ENCODE measurements around the gene CCNJL. TPM values are rescaled to one million over a fixed set of nuclear protein-coding genes. Genes with fewer than 3 reads are reported as not detected.

Gene CCNJL
- total and polyA plus RNA-seq, 2 donors, result 1.7 to 2.7 TPM

- Histone ChIP-seq H3K4me3 (ENCODE audit: low read length in 2 of 2) (no peak overlapping the region), H3K27ac (ENCODE audit: low read depth in 1 of 2, low read length in 1 of 2) (no peak overlapping the region), H3K9me3 (ENCODE audit: control insufficient read depth in 2 of 2, insufficient read depth in 1 of 2, low read length in 1 of 2) (no peaks in the 10 kb centered on the region), H3K4me1 (ENCODE audit: control insufficient read depth in 2 of 2, insufficient read depth in 2 of 2, low read length in 2 of 2) (peaks cover 0 to under 1% of the 10 kb centered on the region in 2 donors), H3K27me3 (ENCODE audit: control insufficient read depth in 2 of 2, insufficient read depth in 1 of 2, low read length in 1 of 2) (peaks cover 5 to 6% of the 10 kb centered on the region in 2 donors), H3K36me3 (ENCODE audit: control insufficient read depth in 2 of 2, insufficient read depth in 2 of 2, low read length in 1 of 2) (peaks cover 0 to 5% of the 10 kb centered on the region in 2 donors)
- no peak for DNase-seq (ENCODE audit: low read depth in 6 of 9, low spot score in 9 of 9)
- 97% methylated on average over 10 of the region's 10 CpGs for WGBS
Observed at GRCh38 chr5:160305319-160305718, 7.0 kb downstream of the CCNJL start.

DNA sequence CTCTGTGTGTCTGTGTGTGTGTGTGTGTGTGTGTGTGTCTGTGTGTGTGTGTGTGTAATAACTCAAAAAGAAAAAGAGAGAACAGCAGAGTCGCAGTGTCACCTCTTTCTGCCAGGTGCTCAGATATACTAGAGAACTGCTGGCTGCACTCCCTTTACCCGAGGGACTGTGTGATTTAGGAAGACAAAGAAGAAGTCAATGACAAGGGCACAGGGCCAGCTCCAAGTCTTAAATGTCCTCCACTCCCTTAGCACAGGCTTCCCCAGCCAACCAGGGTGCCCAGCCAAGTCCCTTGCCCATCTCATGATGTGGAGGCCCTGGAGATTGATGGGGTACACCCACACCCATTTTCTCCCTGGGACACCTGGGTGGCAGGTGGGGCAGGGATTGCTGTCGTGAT is 8.7 kb downstream of the CCNJL start:
- 95% methylated on average over 3 of the region's 3 CpGs for WGBS
- H3K36me3 ChIP-seq (ENCODE audit: control insufficient read depth in 2 of 2, insufficient read depth in 2 of 2, low read length in 1 of 2), result peaks cover 0 to 5% of the 10 kb centered on the region in 2 donors
- DNase-seq (ENCODE audit: low read depth in 6 of 9, low spot score in 9 of 9), result no peak
- no peaks in the 10 kb centered on the region for H3K4me1 ChIP-seq (ENCODE audit: control insufficient read depth in 2 of 2, insufficient read depth in 2 of 2, low read length in 2 of 2)
- H3K4me3 ChIP-seq (ENCODE audit: low read length in 2 of 2), result no peak overlapping the region
- H3K27ac ChIP-seq (ENCODE audit: low read depth in 1 of 2, low read length in 1 of 2), result no peak overlapping the region
- H3K9me3 ChIP-seq (ENCODE audit: control insufficient read depth in 2 of 2, insufficient read depth in 1 of 2, low read length in 1 of 2), result no peaks in the 10 kb centered on the region
- no peaks in the 10 kb centered on the region for H3K27me3 ChIP-seq (ENCODE audit: control insufficient read depth in 2 of 2, insufficient read depth in 1 of 2, low read length in 1 of 2)

GRCh38 chr5:160298189-160298588 is 14.2 kb downstream of the CCNJL start:
- Histone ChIP-seq H3K27me3 (ENCODE audit: control insufficient read depth in 2 of 2, insufficient read depth in 1 of 2, low read length in 1 of 2) (no peaks in the 10 kb centered on the region), H3K36me3 (ENCODE audit: control insufficient read depth in 2 of 2, insufficient read depth in 2 of 2, low read length in 1 of 2) (no peaks in the 10 kb centered on the region), H3K4me1 (ENCODE audit: control insufficient read depth in 2 of 2, insufficient read depth in 2 of 2, low read length in 2 of 2) (peaks cover 0 to 8% of the 10 kb centered on the region in 2 donors), H3K27ac (ENCODE audit: low read depth in 1 of 2, low read length in 1 of 2) (no peak overlapping the region), H3K4me3 (ENCODE audit: low read length in 2 of 2) (no peak overlapping the region), H3K9me3 (ENCODE audit: control insufficient read depth in 2 of 2, insufficient read depth in 1 of 2, low read length in 1 of 2) (no peaks in the 10 kb centered on the region)
- DNase-seq (ENCODE audit: low read depth in 6 of 9, low spot score in 9 of 9), result no peak
- WGBS, result 96% methylated on average over 10 of the region's 10 CpGs

- Histone ChIP-seq H3K4me1 (ENCODE audit: control insufficient read depth in 2 of 2, insufficient read depth in 2 of 2, low read length in 2 of 2) (peaks cover 0 to 8% of the 10 kb centered on the region in 2 donors), H3K27me3 (ENCODE audit: control insufficient read depth in 2 of 2, insufficient read depth in 1 of 2, low read length in 1 of 2) (no peaks in the 10 kb centered on the region), H3K27ac (ENCODE audit: low read depth in 1 of 2, low read length in 1 of 2) (no peak overlapping the region), H3K9me3 (ENCODE audit: control insufficient read depth in 2 of 2, insufficient read depth in 1 of 2, low read length in 1 of 2) (no peaks in the 10 kb centered on the region), H3K36me3 (ENCODE audit: control insufficient read depth in 2 of 2, insufficient read depth in 2 of 2, low read length in 1 of 2) (no peaks in the 10 kb centered on the region), H3K4me3 (ENCODE audit: low read length in 2 of 2) (no peak overlapping the region)
- no peak for DNase-seq (ENCODE audit: low read depth in 6 of 9, low spot score in 9 of 9)
- WGBS, result 95% methylated on average over 5 of the region's 5 CpGs
Observed at GRCh38 chr5:160297776-160298175, 14.6 kb downstream of the CCNJL start.

DNA sequence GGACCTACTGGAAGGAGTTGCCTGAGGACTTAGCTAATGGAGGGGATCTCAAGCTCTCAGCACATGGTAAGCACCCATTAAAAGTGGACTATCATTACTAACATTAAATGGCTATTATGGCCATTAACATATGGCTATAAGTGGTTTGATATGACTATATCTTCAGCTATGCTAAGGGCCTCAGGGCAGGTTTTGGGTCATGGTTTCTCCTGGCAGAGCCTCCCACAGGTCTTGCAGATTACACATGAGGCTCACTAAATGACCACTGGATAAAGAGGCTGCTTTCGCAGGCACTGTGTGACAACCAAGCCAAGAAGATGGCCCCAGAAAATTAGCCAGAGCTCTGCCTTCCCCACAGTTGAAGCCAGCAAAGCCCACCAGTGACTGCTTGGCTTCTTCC is 15.4 kb downstream of the CCNJL start:
- H3K27me3 ChIP-seq (ENCODE audit: control insufficient read depth in 2 of 2, insufficient read depth in 1 of 2, low read length in 1 of 2), result no peaks in the 10 kb centered on the region
- DNase-seq (ENCODE audit: low read depth in 6 of 9, low spot score in 9 of 9), result no peak
- H3K4me3 ChIP-seq (ENCODE audit: low read length in 2 of 2), result no peak overlapping the region
- 98% methylated on average over 1 of the region's 1 CpG for WGBS
- no peaks in the 10 kb centered on the region for H3K9me3 ChIP-seq (ENCODE audit: control insufficient read depth in 2 of 2, insufficient read depth in 1 of 2, low read length in 1 of 2)
- H3K27ac ChIP-seq (ENCODE audit: low read depth in 1 of 2, low read length in 1 of 2), result no peak overlapping the region
- H3K4me1 ChIP-seq (ENCODE audit: control insufficient read depth in 2 of 2, insufficient read depth in 2 of 2, low read length in 2 of 2), result peaks cover 0 to 8% of the 10 kb centered on the region in 2 donors
- no peaks in the 10 kb centered on the region for H3K36me3 ChIP-seq (ENCODE audit: control insufficient read depth in 2 of 2, insufficient read depth in 2 of 2, low read length in 1 of 2)

DNA sequence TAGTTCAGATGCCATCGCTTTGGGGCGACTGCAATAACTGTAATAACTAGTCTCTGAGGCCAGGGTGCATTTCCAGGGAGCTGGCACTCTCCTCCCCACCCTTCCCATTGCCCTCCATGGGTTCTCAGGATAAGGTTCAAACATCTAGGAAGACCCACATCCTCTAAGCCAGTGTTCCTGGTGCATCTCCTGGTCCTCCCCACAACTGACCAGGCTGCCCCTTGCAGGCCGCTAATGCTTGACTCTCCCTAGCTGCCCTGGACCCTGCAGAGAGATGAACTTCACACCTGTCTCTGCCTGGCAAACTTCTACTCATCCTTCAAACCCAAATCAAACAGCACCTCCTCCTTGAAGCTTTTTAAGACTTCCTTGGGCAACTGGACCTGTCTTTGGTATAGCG is 15.9 kb downstream of the CCNJL start:
- Histone ChIP-seq H3K9me3 (ENCODE audit: control insufficient read depth in 2 of 2, insufficient read depth in 1 of 2, low read length in 1 of 2) (no peaks in the 10 kb centered on the region), H3K36me3 (ENCODE audit: control insufficient read depth in 2 of 2, insufficient read depth in 2 of 2, low read length in 1 of 2) (no peaks in the 10 kb centered on the region), H3K27ac (ENCODE audit: low read depth in 1 of 2, low read length in 1 of 2) (no peak overlapping the region), H3K4me3 (ENCODE audit: low read length in 2 of 2) (no peak overlapping the region), H3K27me3 (ENCODE audit: control insufficient read depth in 2 of 2, insufficient read depth in 1 of 2, low read length in 1 of 2) (no peaks in the 10 kb centered on the region), H3K4me1 (ENCODE audit: control insufficient read depth in 2 of 2, insufficient read depth in 2 of 2, low read length in 2 of 2) (peaks cover 0 to 8% of the 10 kb centered on the region in 2 donors)
- no peak for DNase-seq (ENCODE audit: low read depth in 6 of 9, low spot score in 9 of 9)
- 98% methylated on average over 4 of the region's 4 CpGs for WGBS

DNA sequence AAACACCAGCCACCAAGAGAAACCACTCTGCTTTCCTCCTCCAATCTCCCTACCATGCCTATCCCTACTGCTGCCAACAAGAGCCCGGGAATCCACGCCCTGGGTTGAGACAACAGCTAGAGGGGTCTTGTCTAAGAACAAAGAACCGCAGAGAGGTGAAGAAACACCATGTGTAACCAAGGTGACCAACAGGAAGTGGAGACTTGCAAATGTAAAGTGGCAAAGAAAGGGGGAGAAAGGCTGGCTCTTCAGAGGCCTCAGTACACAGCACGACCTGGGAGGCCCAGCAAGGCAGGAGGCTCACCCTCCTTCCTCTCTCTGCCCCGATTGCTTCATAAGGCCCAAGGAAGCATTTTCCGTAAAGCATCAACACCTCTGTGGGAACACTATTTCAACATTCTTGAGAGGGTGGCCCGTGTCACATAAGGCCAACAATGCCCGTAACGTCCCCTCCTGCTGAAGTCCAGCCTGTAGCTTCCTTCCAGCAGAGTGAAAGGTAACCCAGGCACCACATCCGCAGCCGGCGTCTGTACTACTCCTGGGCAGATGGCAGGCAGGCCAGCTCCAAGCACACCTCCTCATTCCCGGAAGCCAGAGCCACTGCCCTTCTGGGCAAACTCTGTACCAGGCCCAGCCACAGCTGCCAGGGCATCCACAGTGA is 18.3 kb downstream of the CCNJL start:
- H3K4me1 ChIP-seq (ENCODE audit: control insufficient read depth in 2 of 2, insufficient read depth in 2 of 2, low read length in 2 of 2), result peaks cover 0 to 8% of the 10 kb centered on the region in 2 donors
- no peaks in the 10 kb centered on the region for H3K36me3 ChIP-seq (ENCODE audit: control insufficient read depth in 2 of 2, insufficient read depth in 2 of 2, low read length in 1 of 2)
- 88% methylated on average over 13 of the region's 13 CpGs for WGBS
- DNase-seq (ENCODE audit: low read depth in 6 of 9, low spot score in 9 of 9), result peak in 1 of 9 donors; percentile 21
- no peaks in the 10 kb centered on the region for H3K9me3 ChIP-seq (ENCODE audit: control insufficient read depth in 2 of 2, insufficient read depth in 1 of 2, low read length in 1 of 2)
- no peak overlapping the region for H3K4me3 ChIP-seq (ENCODE audit: low read length in 2 of 2)
- no peak overlapping the region for H3K27ac ChIP-seq (ENCODE audit: low read depth in 1 of 2, low read length in 1 of 2)
- no peaks in the 10 kb centered on the region for H3K27me3 ChIP-seq (ENCODE audit: control insufficient read depth in 2 of 2, insufficient read depth in 1 of 2, low read length in 1 of 2)

- Histone ChIP-seq H3K27me3 (ENCODE audit: control insufficient read depth in 2 of 2, insufficient read depth in 1 of 2, low read length in 1 of 2) (no peaks in the 10 kb centered on the region), H3K4me3 (ENCODE audit: low read length in 2 of 2) (no peak overlapping the region), H3K36me3 (ENCODE audit: control insufficient read depth in 2 of 2, insufficient read depth in 2 of 2, low read length in 1 of 2) (no peaks in the 10 kb centered on the region), H3K27ac (ENCODE audit: low read depth in 1 of 2, low read length in 1 of 2) (no peak overlapping the region), H3K9me3 (ENCODE audit: control insufficient read depth in 2 of 2, insufficient read depth in 1 of 2, low read length in 1 of 2) (no peaks in the 10 kb centered on the region), H3K4me1 (ENCODE audit: control insufficient read depth in 2 of 2, insufficient read depth in 2 of 2, low read length in 2 of 2) (peaks cover 0 to 8% of the 10 kb centered on the region in 2 donors)
- DNase-seq (ENCODE audit: low read depth in 6 of 9, low spot score in 9 of 9), result no peak
- WGBS, result 99% methylated on average over 10 of the region's 10 CpGs
Observed at GRCh38 chr5:160293386-160293785, 19.0 kb downstream of the CCNJL start.

GRCh38 chr5:160291467-160291866 is 20.9 kb downstream of the CCNJL start:
- no peak overlapping the region for H3K27ac ChIP-seq (ENCODE audit: low read depth in 1 of 2, low read length in 1 of 2)
- no peaks in the 10 kb centered on the region for H3K27me3 ChIP-seq (ENCODE audit: control insufficient read depth in 2 of 2, insufficient read depth in 1 of 2, low read length in 1 of 2)
- no peaks in the 10 kb centered on the region for H3K36me3 ChIP-seq (ENCODE audit: control insufficient read depth in 2 of 2, insufficient read depth in 2 of 2, low read length in 1 of 2)
- H3K9me3 ChIP-seq (ENCODE audit: control insufficient read depth in 2 of 2, insufficient read depth in 1 of 2, low read length in 1 of 2), result no peaks in the 10 kb centered on the region
- 90% methylated on average over 8 of the region's 8 CpGs for WGBS
- H3K4me1 ChIP-seq (ENCODE audit: control insufficient read depth in 2 of 2, insufficient read depth in 2 of 2, low read length in 2 of 2), result peaks cover 0 to 17% of the 10 kb centered on the region in 2 donors
- no peak overlapping the region for H3K4me3 ChIP-seq (ENCODE audit: low read length in 2 of 2)
- no peak for DNase-seq (ENCODE audit: low read depth in 6 of 9, low spot score in 9 of 9)
